ENCODE measurements around the gene OPN4.

The OPN4 gene

DNA sequence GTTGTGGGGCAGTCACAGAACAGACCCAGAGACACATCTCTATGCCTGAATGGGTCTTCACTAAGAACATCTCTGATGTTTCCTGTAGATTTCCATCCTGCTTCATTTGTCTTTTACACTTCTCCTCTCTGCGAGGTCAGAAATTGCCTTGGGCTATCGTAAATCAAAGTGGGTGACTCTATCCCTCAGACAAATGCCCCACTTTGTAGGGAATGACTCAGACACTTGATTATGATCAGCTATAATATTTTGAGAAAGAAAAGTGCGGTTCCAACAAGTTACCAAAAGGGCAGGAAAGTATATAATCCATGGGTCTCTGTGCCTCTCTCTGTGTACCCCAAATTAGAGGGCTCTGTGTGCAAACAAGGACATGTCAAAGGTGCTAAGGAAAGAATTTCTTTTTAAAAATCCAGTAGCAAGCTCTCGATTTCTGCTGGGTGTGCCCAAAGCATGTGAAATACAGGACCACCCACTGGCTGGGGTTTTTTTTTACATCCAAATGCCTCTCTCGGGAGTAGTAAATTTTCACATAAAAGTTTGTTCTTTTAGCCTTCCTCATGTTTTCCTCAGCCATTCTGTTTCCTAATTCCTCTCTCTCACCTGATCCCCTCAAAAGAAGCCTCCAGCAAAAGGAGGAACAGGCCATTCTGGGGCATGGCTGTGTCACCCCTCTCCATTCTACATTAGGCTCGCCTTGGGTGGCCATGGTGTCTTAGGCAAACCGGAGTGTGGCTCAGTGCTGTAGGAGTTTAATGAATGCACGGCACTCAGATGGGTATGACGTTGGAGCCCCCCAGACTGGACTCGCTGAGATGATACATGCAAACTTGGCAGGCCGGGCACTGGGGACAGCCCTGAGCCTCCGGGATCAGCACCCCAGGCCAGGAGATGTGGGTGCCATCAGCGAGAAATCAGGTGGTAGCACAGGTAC, 6.3 kb upstream of the OPN4 start:
- no peak for DNase-seq

DNA sequence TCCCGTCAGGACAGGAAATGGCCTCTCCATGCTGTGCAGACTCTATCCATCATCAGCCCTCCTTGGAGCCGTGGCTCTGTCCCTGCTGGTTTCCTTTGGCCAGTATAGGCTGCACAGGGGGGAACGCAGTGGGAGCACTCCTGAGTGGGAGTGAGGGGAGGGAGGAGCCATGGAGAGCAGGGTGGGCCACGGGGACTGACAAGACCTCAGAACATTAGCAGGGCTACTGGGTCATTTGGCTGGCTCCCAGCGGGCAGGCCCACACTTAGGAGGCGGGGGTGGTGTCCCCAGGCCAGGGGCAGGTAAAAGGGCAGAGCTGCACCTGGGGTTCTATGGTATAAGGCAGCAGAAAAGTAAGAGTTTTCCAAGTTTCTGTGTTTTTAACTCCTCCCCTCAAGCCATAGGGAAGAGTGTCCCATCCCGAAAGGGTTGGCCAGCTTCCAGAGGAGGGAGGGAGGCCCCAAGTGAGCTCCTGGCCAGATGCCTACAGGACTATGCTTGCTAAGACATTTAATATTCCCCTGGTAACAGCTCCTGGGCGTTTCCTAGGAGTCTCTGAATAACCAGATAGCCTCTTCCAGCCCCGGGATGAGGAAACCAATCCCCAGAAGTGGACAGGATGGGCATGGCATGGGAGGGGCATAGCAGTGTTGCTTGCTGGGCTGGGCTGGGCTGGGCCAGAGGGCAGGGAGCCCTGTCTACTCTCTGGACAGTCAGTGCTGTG, 5.5 kb upstream of the OPN4 start:
- DNase-seq, result no peak

DNA sequence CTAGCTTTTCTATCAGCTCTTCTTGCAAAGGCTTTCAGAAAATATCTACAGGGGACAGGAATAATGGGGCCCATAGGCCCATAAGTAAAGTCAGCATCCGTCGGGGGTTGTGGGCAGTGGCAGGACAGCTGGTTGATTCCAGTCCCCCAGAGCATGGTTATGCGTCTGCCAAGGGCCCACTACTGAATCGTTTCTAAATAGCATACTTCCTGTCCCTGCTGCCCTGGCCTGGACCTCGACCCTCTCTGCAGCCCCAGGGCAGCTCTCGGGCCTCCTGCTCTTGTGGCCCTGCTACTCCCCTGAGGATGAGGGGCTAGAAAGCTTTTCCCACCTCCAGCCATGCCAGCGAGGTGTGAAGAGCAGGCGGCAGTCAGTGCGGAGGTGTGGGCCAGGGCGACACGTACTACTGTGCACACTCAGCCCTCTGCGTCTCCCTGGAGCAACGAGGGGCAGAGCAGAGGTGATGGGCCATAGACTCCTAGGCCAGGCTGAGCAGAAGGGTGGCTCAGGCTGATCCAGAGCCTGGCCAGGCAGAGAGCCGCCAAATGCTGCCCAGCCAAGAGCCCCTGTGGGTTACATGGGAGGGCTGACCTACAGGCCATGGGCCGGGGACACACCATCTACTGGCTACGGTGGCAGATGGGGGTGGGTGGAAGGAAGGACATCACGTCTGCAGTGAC, 4.7 kb upstream of the OPN4 start:
- DNase-seq, result no peak

DNA sequence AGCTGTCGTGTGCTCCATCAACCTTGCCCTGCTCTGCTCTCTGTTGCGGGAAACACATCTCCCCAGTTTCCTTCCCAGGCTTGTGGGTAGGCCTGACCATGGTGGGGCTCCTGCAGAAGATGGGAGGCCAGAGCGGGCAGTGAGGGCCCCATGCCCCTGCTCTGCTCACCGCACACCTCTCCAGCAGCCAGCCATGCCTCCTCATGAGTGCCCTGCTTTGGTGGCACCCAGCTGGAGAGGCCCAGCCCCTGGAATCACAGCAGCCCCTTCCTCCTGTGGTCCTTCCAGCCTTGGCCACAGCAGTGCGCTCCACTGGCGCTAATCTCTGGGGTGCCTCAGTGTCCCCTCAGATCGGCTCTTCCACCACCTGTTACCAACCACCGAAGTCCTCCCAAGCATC, 4.2 kb upstream of the OPN4 start:
- no peak for DNase-seq

DNA sequence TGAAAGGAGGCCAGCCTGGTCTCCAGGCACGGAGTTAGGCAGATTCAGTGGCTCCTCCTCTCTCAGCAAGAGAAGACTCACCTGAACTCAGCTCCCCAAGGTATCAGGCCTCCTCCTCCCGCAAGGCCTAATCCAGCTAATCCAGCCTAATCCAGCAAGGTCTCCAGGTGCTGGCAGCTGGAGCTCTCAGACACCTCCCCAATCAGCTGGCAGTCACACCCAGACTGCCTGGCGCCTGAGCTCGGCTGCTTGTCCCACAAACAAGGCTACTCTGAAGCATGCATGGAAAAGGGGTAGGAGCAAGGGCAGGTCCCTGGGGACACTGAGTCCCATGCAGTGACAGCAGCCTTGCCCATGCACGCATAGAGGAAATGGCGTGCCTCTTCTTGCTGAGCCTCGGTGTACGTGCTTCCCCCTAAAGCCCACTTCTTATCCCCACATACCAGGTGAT, 3.3 kb upstream of the OPN4 start:
- DNase-seq, result no peak

DNA sequence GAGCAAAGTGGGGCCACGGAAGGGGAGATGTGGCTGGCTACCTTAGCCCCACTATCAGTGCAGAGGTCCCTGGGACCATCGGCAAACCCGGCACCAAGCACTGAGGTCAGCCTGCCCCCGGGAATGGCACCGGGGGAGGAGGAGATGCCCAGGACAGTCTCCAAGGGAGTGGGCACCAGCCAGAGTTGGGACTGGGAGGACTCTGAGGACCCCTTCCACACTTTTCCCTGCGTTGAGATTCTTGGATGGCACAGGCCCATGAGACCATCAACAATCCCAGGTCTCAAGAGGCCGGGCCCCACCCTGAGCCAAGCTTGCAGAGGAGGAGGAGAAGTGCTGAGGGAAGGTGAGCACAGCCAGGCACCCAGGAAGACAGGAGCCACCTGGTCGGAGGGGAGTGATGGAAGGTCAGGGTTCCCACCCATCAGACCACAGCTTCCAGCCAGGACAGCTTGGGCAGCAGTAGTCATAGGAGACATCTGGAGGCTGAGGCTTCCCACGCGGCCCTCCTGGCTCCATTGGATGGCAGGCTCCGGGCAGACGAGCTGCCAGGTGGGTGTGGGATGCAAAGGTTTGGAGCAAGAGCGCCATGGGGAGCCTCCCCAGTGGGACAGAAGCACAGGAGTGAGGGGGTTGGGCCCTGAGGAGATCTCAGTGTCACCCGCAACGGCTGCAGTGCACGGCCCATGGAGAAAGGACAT, 2.6 kb upstream of the OPN4 start:
- no peak for DNase-seq

DNA sequence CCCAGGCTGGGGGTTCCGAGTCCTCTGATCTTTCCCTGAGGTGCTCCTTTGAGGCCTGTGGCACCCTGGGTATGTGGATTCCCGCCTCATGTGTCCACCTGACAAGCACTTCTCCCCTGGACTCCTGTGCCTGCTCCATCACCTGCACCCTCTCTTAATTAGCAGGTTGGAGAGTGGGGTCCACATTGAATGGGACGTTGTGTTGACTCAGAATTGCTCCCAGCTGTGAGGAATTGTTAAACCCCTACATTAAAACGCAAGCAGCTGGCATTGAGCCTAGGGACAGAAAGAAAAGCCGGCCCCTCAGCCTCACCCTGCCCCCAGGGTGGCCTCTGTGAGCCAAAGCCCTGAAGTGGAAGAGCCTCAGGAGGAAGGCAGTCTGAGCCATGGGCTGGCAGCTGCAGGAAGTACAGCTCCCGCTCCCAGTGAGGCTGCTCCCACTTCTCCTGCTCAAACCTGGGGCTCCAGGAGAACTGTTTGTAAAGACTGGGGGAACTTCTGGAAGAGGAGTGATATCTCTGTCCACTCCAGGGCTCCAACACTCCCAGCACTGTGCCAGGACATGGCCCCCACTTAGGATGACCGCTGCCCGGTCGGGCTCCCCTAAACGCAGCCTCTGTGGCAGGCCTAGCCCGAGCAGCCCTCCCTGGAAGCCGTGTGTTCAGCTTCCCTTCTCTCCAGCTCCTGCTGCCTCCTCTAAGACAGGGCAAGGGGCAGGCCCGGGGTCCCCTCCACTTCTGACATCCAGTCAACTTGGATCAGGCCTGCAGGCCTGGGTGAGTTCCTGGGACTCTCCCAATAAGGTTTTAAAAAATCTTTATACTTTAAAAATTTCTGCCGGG, 1.8 kb upstream of the OPN4 start:
- DNase-seq, result no peak

DNA sequence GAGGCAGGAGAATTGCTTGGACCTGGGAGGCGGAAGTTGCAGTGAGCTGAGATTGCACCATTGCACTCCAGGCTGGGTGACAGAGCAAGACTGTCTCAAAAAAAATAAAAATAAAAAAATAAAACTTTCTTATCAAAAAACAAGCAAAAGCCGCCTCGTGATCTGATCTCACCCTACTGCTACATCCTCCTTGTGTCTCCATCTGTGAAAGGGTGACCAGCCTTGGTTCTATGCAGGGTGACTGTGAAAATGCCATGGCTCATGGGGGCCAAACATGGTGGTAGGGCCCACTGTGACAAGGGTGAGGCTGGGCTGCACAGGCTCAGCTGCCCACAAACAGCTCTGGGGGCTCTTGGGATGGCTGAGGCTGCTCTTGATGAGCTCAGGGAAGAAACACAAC, 968 bp upstream of the OPN4 start:
- no peak for DNase-seq

DNA sequence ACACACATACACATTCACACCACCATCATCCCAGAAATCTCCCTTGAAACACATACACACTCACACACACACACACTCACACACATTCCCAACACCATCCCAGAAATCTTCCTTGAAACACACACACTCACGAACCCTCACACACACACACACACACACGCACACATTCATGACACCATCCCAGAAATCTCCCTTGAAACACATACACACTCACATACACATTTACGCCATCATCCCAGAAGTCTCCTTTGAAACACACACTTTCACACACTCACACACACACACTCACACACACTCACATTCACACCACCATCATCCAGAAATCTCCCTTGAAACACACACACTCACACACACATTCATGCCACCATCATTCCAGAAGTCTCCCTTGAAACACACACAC, 360 bp upstream of the OPN4 start:
- DNase-seq, result no peak

DNA sequence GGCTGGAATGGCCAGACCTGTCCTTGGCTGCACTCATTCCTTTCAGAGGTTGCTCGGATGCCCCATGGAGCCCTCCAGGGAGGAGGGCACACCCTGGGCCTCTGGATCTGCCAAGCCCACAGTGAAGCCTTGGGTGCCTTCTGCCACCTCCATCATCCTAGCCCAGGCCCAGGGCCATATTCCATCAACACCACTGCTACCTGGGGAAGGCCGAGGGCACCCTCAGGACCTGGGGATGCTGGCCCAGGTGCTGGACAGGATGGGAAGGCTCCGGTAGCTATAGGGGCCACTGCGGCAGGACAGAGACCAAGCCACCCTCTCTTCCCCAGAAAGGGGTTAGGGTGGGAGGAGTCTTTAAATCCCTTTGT, 810 bp downstream of the OPN4 start:
- no peak for DNase-seq

DNA sequence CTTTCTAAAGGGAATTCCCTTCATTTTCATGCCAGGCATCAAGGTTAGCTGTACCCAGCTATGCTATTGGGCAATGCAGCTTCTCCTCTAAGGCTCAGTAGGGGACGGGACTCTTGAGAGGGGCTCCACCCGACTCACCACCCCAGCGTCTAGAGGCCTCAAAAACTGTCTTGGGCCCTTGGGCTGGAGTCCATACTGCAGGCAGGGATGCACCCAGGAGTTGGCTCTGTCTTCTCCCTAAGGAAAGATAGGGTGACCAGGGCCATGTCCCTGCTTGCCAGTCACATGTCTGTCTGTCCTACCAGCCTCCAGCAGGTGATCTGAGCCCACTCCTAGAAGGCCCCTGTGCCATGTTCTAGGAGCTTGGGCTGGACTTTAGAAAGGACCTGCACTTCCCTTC, 1.2 kb downstream of the OPN4 start:
- no peak for DNase-seq

DNA sequence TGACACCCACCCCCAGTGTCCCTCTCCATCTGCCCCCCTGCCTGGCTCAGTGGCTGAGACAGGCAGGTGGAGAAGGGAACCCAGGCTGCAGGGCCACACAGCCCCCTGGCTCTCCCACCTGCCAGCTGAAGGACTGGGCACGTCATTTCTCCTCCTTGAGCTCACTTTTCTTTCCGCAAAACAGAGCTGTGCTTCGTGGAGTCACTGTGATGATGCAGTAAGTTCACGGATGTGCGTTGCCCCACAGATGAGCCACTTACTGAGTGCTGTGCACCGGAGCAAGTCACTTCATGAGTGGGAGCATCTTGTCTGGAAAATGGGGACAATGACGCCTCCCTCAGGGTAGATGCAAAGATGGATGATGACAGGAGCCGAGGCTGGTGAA, 2.7 kb downstream of the OPN4 start:
- no peak for DNase-seq

DNA sequence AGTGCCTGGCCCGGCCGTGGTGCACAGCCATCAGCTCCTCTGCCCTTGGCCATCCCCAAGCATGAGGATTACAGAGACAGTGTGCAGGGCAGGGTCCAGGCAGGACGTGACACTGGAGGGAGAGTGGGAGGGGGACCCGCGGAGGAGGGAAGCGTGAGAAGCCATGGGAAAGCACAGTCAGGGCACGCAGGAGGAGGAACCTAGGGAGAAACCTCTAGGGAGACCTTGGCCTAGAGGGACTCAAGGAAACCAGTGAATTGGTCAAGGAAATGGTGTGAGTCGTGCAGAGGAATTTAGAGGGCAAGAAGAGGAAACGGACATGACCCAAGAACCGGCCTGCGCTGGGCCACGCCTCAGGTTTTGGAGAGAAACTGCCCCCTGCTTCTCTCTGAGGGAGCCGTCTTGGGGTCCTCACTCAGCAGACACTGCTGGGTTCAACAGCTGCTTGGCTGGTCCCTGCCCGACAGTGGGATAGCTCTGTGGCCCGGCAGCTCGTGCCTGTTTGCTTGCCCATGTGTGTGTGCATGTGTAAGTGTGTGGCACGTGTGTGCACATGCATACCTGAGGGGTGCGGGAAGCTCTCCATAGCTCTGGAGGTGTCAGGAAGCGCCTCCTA, 3.2 kb downstream of the OPN4 start:
- no peak for DNase-seq

DNA sequence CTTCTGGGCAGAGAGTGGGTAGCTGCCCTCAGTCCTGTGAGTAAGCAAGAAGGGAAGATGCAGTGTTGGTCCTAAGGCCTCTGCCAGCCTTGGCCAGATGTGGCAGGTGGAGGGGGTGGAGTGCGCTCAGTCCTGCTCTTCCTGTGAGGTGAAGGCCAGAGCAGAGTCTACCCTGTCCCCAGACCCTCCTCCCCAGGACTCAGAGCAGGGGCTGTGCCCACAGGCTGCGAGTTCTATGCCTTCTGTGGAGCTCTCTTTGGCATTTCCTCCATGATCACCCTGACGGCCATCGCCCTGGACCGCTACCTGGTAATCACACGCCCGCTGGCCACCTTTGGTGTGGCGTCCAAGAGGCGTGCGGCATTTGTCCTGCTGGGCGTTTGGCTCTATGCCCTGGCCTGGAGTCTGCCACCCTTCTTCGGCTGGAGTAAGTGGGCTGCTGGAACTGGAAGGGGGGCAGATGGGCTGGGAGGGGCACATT, 4.0 kb downstream of the OPN4 start:
- no peak for DNase-seq

DNA sequence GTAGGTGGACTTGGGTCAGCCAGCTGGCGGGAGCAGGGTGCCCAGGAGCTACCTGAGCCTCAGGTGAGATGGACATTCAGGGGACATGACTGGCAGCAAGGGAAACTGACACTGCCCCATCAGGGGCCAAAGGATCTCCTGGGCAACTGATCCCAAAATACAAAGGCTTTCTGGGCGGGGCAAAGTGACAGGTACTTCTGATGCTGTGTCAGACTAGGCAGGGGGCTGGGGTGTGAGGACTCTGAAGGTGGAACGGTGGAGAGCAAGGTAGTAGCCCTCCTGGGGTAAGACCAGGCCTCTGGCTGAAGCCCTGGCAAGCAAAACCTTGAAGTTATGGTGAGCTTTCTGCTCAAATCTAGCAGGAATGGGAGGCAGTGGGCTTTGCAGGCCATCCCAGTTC, 4.4 kb downstream of the OPN4 start:
- no peak for DNase-seq

DNA sequence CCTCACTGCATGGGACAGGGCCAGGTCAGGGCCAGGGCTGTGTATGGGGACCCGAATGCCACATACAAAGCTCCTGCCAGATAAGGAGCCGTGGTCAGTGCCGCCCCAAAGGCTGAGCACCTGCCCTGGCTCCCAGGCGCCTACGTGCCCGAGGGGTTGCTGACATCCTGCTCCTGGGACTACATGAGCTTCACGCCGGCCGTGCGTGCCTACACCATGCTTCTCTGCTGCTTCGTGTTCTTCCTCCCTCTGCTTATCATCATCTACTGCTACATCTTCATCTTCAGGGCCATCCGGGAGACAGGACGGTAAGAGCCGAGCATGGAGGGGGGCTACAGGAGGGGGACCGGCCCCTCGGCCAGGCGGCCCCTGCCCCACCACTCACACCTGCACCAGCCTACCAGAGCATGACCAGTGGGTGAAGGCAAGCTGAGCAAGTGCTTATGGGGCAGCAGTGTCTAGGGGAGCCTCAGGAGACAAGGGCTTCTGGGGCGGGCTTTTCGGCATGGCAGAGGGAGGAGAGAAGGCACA, 4.9 kb downstream of the OPN4 start:
- no peak for DNase-seq

DNA sequence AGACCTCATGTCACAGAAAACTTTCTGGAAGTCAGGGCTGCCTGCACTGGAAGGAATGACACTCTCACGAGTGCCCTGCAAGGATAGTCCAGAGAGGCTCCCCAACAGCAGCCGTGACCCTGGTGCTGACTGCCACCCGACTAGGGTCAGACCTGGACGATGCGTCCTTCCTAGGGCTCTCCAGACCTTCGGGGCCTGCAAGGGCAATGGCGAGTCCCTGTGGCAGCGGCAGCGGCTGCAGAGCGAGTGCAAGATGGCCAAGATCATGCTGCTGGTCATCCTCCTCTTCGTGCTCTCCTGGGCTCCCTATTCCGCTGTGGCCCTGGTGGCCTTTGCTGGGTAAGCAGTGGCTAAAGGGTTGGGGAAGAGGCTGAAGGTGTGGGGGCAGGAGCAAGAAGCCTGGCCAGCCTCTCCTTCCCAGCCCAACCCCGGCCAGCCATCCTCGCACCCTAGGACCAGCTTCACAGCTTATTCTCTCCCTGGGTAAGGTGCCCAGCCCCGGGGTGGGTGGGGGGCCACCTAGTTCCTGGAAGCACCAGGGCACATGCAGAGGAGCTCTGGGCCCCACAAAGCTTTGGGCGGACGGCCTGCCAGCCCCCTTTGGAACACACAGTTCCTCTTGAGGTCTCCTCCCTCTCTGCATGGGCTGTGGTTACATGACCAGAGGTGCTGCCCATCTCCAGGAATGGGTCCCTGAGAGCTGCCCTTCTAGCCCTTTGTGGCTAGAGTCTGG, 5.5 kb downstream of the OPN4 start:
- no peak for DNase-seq

DNA sequence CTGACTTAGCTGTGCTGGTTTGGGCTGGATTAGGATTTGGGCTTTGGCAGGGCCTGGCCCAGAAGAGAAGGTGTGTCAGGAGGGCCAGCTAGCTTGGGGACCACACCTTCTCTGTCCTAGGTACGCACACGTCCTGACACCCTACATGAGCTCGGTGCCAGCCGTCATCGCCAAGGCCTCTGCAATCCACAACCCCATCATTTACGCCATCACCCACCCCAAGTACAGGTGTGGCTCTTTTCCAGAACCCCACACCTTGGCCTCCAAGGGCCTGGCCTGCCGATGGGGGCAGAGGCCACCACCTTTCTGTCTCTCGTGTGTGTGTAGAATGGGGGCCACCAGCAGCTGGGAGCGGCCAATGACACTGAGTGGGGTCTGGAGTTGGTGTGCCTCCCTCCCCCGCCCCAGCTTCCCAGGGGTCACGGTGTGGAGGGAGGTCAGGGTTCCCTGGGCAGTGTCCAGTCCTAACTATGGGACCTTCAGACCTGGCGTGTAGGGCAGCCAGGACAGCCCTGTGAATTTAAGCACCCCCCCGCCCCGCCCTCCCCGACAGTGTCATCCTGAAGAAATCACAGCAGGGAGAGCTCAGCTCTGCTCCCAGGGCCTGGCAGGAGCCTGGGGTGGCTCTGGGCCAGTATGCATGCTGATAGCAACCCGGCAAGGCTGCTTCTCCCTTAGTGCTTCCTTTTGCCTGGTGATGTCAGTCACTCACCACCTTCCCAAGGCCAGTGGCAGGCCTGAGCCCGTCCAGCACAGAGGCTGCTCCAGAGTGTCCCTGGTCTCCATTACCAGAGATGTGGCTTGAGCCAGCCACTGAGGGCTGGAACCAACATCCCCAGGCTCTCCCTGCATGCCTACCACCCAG, 7.0 kb downstream of the OPN4 start:
- no peak for DNase-seq

DNA sequence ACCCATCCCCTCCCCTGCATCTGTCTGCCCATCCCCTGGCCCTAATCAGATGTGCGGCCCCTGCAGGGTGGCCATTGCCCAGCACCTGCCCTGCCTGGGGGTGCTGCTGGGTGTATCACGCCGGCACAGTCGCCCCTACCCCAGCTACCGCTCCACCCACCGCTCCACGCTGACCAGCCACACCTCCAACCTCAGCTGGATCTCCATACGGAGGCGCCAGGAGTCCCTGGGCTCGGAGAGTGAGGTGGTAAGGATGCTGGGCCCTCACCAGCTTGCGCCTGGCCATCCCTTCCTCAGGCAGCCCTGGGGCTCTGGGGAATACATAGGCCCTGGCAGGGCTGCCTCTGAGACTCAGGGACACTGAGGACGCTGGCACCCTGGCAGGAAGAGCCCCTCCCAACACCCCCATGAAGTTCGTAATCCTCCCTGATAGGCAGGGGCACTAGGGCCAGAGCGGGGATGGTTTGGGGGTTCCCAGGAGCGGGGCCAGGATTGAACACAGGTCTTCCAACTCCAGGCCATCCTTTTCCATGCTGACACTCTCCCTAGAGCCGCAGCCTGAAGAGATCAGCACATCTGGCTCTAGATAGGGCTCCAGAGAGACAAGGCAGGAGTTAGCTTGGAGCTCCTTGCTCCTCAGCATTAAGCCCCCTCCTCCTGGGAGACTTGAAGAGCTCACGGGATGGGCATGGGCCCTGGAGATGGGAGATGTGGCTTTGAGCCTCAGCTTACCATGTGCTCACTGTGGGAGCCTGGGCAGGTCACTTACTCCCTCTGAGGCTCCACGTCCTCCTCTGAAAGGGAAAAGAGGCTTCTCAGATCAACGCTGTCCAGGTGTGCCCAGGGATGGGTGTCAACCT, 8.1 kb downstream of the OPN4 start:
- no peak for DNase-seq
